GM12878 (cell line): ENCODE results near the gene DNAJC16. TPM values are rescaled to one million over a fixed set of nuclear protein-coding genes. Genes with fewer than 3 reads are reported as not detected.
A peak's percentile ranks its signal among the peaks of the same experiment; 100 is the strongest.

ENCODE experiments used
- CHD4 ChIP-seq: fragments of 200-600 bp; sonication (generic); IDR thresholded peaks from 2 replicates; pipeline ENCODE4 v1.6.1; 2016; ENCODE audit warnings: mild to moderate bottlenecking
- ESRRA ChIP-seq: IDR thresholded peaks from 2 replicates; pipeline ENCODE4 v1.6.1; 2012; ENCODE audit warnings: mild to moderate bottlenecking, low read length, improper control_type of control experiment
- NBN ChIP-seq: fragments of 450-650 bp; IDR thresholded peaks from 2 replicates; pipeline ENCODE4 v1.6.1; 2016
- SIN3A ChIP-seq: IDR thresholded peaks from 2 replicates; pipeline ENCODE4 v1.6.1; 2012; ENCODE audit warnings: low read depth, low read length, improper control_type of control experiment
- SMC3 ChIP-seq: IDR thresholded peaks from 2 replicates; pipeline ENCODE4 v1.6.1; 2011; ENCODE audit warnings: low read length, improper control_type of control experiment, borderline replicate concordance
- TCF3 ChIP-seq: IDR thresholded peaks from 2 replicates; pipeline ENCODE4 v1.6.1; 2012; ENCODE audit warnings: low read depth, mild to moderate bottlenecking, low read length, borderline replicate concordance; ENCODE audit not compliant: insufficient read depth
- ZNF217 ChIP-seq: fragments of 450-650 bp; IDR thresholded peaks from 2 replicates; pipeline ENCODE4 v1.6.1; 2017; ENCODE audit warnings: antibody characterized with exemption, mild to moderate bottlenecking
- ZNF592 ChIP-seq: fragments of 450-650 bp; IDR thresholded peaks from 2 replicates; pipeline ENCODE4 v1.6.1; 2017; ENCODE audit warnings: mild to moderate bottlenecking, moderate library complexity
- ZZZ3 ChIP-seq: IDR thresholded peaks from 2 replicates; pipeline ENCODE4 v1.6.1; 2011; ENCODE audit warnings: low read depth; ENCODE audit not compliant: control insufficient read depth, insufficient read length
- polyA plus RNA-seq, 11 experiments: library from polyadenylated mRNA; depleted of rRNA in 4 of 11; unstranded in 6 of 11; stranded (reverse) in 5 of 11; fragments of >200 nt; fragmentation: Nextera tagmentation in 4 of 11; fragmentation: Illumina TruSeq in 1 of 11; extraction: Ambion mirVana in 4 of 11; extraction: Trizol in 1 of 11; gene quantifications; 1 replicate in 1 of 11; 2 replicates in 10 of 11; pipeline versions ENCODE4 v1.2.1 to v1.2.3, GENCODE V29; 2011 to 2016; ENCODE audit warnings: inconsistent platforms in 2 of 11, missing spikeins in 2 of 11, low read depth in 1 of 11
- total RNA-seq, 4 experiments: library from RNA; depleted of rRNA in 3 of 4; stranded (reverse); fragments of >200 nt in 3 of 4; fragmentation: Illumina TruSeq in 1 of 4; extraction: Trizol in 1 of 4; gene quantifications; 2 replicates each; pipeline versions ENCODE4 v1.2.1 to v1.2.3, GENCODE V29; 2013 to 2021
- TF ChIP-seq, protein P1 (sequence below): fragments of 150-350 bp; IDR thresholded peaks from 2 replicates; pipeline ENCODE4 v1.6.1; 2014; ENCODE audit warnings: mild to moderate bottlenecking, low read depth, low read length
- TF ChIP-seq, protein P2 (sequence below): fragments of 450-650 bp; IDR thresholded peaks from 2 replicates; pipeline ENCODE4 v1.6.1; 2017; ENCODE audit warnings: mild to moderate bottlenecking, moderate library complexity
- TF ChIP-seq, protein P3 (sequence below), 3 experiments: IDR thresholded peaks in 2 of 3; conservative IDR thresholded peaks in 1 of 3; 2 replicates each; pipeline ENCODE4 v1.5.1; 2011; ENCODE audit warnings: low read depth in 3 of 3, low read length in 3 of 3, mild to moderate bottlenecking in 3 of 3, control low read depth in 2 of 3, moderate library complexity in 2 of 3, inconsistent platforms in 1 of 3, mixed read lengths in 1 of 3; ENCODE audit not compliant: control insufficient read depth in 2 of 3, insufficient read depth in 1 of 3; ENCODE audit errors: extremely low read depth in 1 of 3

The DNAJC16 gene
- total and polyA plus RNA-seq, 10 of the 15 experiments (the other 5 are each of a cell fraction or from before 2014, with no cell fraction given): 2.4 to 12.7 (median 7.8) TPM

GRCh38 chr1:15584489-15585363, 58.1 kb downstream of the DNAJC16 start, which contains the start of gene AGMAT (continued):
- TF ChIP-seq, protein P1, sequence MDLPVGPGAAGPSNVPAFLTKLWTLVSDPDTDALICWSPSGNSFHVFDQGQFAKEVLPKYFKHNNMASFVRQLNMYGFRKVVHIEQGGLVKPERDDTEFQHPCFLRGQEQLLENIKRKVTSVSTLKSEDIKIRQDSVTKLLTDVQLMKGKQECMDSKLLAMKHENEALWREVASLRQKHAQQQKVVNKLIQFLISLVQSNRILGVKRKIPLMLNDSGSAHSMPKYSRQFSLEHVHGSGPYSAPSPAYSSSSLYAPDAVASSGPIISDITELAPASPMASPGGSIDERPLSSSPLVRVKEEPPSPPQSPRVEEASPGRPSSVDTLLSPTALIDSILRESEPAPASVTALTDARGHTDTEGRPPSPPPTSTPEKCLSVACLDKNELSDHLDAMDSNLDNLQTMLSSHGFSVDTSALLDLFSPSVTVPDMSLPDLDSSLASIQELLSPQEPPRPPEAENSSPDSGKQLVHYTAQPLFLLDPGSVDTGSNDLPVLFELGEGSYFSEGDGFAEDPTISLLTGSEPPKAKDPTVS: no peak
- no peak for TF ChIP-seq SMC3
- TF ChIP-seq TCF3: 0 out of 2 replicates have a peak, but pooled peaks have one; percentile 11
- 0 out of 2 replicates have a peak, but pooled peaks have one; percentile 13 for TF ChIP-seq ZNF592
- no peak for TF ChIP-seq CHD4
- no peak for TF ChIP-seq ESRRA
- TF ChIP-seq SIN3A: no peak
- TF ChIP-seq ZZZ3: no peak
- TF ChIP-seq ZNF217: no peak
- TF ChIP-seq, protein P2, sequence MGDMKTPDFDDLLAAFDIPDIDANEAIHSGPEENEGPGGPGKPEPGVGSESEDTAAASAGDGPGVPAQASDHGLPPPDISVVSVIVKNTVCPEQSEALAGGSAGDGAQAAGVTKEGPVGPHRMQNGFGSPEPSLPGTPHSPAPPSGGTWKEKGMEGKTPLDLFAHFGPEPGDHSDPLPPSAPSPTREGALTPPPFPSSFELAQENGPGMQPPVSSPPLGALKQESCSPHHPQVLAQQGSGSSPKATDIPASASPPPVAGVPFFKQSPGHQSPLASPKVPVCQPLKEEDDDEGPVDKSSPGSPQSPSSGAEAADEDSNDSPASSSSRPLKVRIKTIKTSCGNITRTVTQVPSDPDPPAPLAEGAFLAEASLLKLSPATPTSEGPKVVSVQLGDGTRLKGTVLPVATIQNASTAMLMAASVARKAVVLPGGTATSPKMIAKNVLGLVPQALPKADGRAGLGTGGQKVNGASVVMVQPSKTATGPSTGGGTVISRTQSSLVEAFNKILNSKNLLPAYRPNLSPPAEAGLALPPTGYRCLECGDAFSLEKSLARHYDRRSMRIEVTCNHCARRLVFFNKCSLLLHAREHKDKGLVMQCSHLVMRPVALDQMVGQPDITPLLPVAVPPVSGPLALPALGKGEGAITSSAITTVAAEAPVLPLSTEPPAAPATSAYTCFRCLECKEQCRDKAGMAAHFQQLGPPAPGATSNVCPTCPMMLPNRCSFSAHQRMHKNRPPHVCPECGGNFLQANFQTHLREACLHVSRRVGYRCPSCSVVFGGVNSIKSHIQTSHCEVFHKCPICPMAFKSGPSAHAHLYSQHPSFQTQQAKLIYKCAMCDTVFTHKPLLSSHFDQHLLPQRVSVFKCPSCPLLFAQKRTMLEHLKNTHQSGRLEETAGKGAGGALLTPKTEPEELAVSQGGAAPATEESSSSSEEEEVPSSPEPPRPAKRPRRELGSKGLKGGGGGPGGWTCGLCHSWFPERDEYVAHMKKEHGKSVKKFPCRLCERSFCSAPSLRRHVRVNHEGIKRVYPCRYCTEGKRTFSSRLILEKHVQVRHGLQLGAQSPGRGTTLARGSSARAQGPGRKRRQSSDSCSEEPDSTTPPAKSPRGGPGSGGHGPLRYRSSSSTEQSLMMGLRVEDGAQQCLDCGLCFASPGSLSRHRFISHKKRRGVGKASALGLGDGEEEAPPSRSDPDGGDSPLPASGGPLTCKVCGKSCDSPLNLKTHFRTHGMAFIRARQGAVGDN: peak; percentile 86
- no peak for TF ChIP-seq NBN
- TF ChIP-seq, protein P3, sequence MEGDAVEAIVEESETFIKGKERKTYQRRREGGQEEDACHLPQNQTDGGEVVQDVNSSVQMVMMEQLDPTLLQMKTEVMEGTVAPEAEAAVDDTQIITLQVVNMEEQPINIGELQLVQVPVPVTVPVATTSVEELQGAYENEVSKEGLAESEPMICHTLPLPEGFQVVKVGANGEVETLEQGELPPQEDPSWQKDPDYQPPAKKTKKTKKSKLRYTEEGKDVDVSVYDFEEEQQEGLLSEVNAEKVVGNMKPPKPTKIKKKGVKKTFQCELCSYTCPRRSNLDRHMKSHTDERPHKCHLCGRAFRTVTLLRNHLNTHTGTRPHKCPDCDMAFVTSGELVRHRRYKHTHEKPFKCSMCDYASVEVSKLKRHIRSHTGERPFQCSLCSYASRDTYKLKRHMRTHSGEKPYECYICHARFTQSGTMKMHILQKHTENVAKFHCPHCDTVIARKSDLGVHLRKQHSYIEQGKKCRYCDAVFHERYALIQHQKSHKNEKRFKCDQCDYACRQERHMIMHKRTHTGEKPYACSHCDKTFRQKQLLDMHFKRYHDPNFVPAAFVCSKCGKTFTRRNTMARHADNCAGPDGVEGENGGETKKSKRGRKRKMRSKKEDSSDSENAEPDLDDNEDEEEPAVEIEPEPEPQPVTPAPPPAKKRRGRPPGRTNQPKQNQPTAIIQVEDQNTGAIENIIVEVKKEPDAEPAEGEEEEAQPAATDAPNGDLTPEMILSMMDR (IDR thresholded peaks at IDR 0.05 in 2 of 3, conservative IDR thresholded peaks at IDR 0.05 in 1 of 3; ENCODE audit: control insufficient read depth in 2 of 3, extremely low read depth in 1 of 3, insufficient read depth in 1 of 3, low read depth in 3 of 3, low read length in 3 of 3): peak; percentile 18 to 42 (median 39); a peak in 4 of 6 replicates
